ENCODE results near the gene POU4F1.

- TF ChIP-seq POLR2A (IDR thresholded peaks at IDR 0.05; ENCODE audit: low read depth, low read length), result no peak
- TF ChIP-seq, protein P1, sequence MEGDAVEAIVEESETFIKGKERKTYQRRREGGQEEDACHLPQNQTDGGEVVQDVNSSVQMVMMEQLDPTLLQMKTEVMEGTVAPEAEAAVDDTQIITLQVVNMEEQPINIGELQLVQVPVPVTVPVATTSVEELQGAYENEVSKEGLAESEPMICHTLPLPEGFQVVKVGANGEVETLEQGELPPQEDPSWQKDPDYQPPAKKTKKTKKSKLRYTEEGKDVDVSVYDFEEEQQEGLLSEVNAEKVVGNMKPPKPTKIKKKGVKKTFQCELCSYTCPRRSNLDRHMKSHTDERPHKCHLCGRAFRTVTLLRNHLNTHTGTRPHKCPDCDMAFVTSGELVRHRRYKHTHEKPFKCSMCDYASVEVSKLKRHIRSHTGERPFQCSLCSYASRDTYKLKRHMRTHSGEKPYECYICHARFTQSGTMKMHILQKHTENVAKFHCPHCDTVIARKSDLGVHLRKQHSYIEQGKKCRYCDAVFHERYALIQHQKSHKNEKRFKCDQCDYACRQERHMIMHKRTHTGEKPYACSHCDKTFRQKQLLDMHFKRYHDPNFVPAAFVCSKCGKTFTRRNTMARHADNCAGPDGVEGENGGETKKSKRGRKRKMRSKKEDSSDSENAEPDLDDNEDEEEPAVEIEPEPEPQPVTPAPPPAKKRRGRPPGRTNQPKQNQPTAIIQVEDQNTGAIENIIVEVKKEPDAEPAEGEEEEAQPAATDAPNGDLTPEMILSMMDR (IDR thresholded peaks at IDR 0.05; ENCODE audit: extremely low read depth in 1 of 2, insufficient read depth in 1 of 2, low read depth in 1 of 2, low read length in 2 of 2), result no peak
- TF ChIP-seq MYC (IDR thresholded peaks at IDR 0.05; ENCODE audit: low read depth, low read length), result no peak
Measured at GRCh38 chr13:78631077-78631476, 27.7 kb upstream of the POU4F1 start.
